ENCODE measurements around the gene SCMH1. TPM values are rescaled to one million over a fixed set of nuclear protein-coding genes. Genes with fewer than 3 reads are reported as not detected.

Gene SCMH1
- total and polyA plus RNA-seq, 2 of the 4 experiments (the other 2 are of a cell fraction) = 9.0 to 19.4 TPM

GRCh38 chr1:41217441-41217840 is 24.7 kb downstream of the SCMH1 start:
- Histone ChIP-seq H2AK5ac (ENCODE audit: low read depth, low read length) (no peak overlapping the region), H2AFZ (replicated peaks; ENCODE audit: low read length, poor library complexity) (no peak overlapping the region), H3K9ac (ENCODE audit: low read depth, low read length) (no peak overlapping the region), H2BK5ac (ENCODE audit: low read depth, low read length, poor library complexity, severe bottlenecking) (no peak overlapping the region), H3K27me3 (ENCODE audit: control insufficient read depth, insufficient read depth, low read length) (no peaks in the 10 kb centered on the region), H3K4me3 (ENCODE audit: insufficient read depth, low read depth, low read length) (no peak overlapping the region), H2BK120ac (ENCODE audit: low read depth, low read length) (no peak overlapping the region), H3K4me1 (ENCODE audit: control insufficient read depth, insufficient read depth, low read length) (no peaks in the 10 kb centered on the region), H3K18ac (ENCODE audit: low read depth, low read length) (no peak overlapping the region), H4K20me1 (ENCODE audit: insufficient read depth, low read length) (no peaks in the 10 kb centered on the region), H2BK20ac (ENCODE audit: low read depth, low read length) (no peak overlapping the region), H3K23ac (ENCODE audit: low read depth, low read length) (no peak overlapping the region), H3K4ac (ENCODE audit: low read depth, low read length) (no peak overlapping the region), H4K91ac (ENCODE audit: insufficient read depth, low read depth, low read length) (no peak overlapping the region), H2BK15ac (ENCODE audit: low read depth, low read length) (no peak overlapping the region), H3K56ac (ENCODE audit: extremely low read depth, insufficient read depth, low read length) (no peak overlapping the region), H4K5ac (ENCODE audit: low read depth, low read length) (no peak overlapping the region), H3K79me1 (ENCODE audit: low read depth in 1 of 2, low read length in 2 of 2) (peaks cover 17 to 23% of the 10 kb centered on the region in 2 experiments; a peak in 3 of 4 replicates), H3K4me2 (ENCODE audit: low read depth, low read length) (no peak overlapping the region), H3K27ac (ENCODE audit: insufficient read depth, low read length) (no peak overlapping the region), H2AK9ac (replicated peaks; ENCODE audit: low read depth, low read length, poor library complexity) (no peak overlapping the region), H3K9me3 (ENCODE audit: control insufficient read depth, insufficient read depth, low read length) (peaks cover 2% of the 10 kb centered on the region; the same call in 1 of the 2 replicates), H3K9me1 (ENCODE audit: insufficient read depth, low read length) (no peaks in the 10 kb centered on the region), H3K14ac (replicated peaks; ENCODE audit: low read depth, low read length) (no peak overlapping the region), H4K8ac (ENCODE audit: low read depth in 2 of 2, low read length in 2 of 2) (no peak overlapping the region), H3K36me3 (ENCODE audit: control insufficient read depth, insufficient read depth, low read length) (peaks cover 3% of the 10 kb centered on the region; the same call in 1 of the 2 replicates)
- in situ Hi-C loops (cut with MboI; ENCODE audit: low sequenced_read_pairs) (no loop called here), intact Hi-C loops (cut with micrococcal nuclease) (no loop called here), dilution Hi-C loops (cut with HindIII; ENCODE audit: low sequenced_read_pairs, unreplicated experiment) (no loop called here)
- no TSS peak for BruUV-seq (replicated peaks)
- ChIA-PET CTCF (no interaction called here), POLR2A (ENCODE audit: unreplicated experiment) (no interaction called here)
- no peak for DNase-seq
- TF ChIP-seq USF2 (IDR thresholded peaks at IDR 0.05; ENCODE audit: low read depth, low read length) (no peak), ELK1 (IDR thresholded peaks at IDR 0.05; ENCODE audit: borderline replicate concordance, low read depth, low read length) (no peak), POLR2A (IDR thresholded peaks at IDR 0.05; ENCODE audit: low read depth, low read length) (no peak), CTCF (conservative IDR thresholded peaks at IDR 0.05; ENCODE audit: low read depth, low read length) (no peak), CHD1 (IDR thresholded peaks at IDR 0.05; ENCODE audit: low read depth, low read length) (no peak), RCOR1 (IDR thresholded peaks at IDR 0.05; ENCODE audit: insufficient replicate concordance, low read length) (no peak), RAD21 (IDR thresholded peaks at IDR 0.05; ENCODE audit: low read length) (no peak), NFE2L2 (IDR thresholded peaks at IDR 0.05; ENCODE audit: low read depth, low read length) (no peak), MAZ (IDR thresholded peaks at IDR 0.05; ENCODE audit: borderline replicate concordance, low read depth, low read length) (no peak), MAFK (IDR thresholded peaks at IDR 0.05; ENCODE audit: low read depth, low read length) (no peak)
- WGBS, 2 experiments (ENCODE audit: extremely low coverage in 2 of 2, insufficient read length in 1 of 2) = no CpG with 5 or more reads among the region's 1 CpG
- ATAC-seq (ENCODE audit: low read depth) = no peak

Measured in IMR-90 (cell line).